ENCODE results near the gene TPRG1.

The TPRG1 gene

DNA sequence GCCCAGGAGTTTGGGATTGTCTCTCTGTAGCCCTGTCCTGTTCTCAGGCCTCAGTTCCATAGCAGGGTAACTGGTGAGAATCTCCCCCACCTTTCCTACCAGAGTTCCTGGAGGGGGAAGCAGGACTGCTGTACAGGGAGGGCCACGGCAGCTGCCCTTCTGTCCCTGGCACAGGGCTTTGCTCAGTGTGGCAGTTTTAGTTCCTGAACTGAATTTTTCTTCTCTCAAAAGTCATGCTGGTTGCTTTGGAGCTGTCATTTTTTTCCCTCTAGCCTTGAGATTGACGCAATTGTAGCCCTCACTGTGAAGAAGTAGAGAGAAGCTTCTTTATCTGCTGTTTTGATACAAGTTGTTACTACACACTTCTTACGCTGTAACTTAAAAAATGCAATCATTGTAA, 55.5 kb downstream of the TPRG1 start:
- H3K27ac Mint-ChIP-seq, result no peak overlapping the region
- H3K36me3 Mint-ChIP-seq, result no peaks in the 10 kb centered on the region

DNA sequence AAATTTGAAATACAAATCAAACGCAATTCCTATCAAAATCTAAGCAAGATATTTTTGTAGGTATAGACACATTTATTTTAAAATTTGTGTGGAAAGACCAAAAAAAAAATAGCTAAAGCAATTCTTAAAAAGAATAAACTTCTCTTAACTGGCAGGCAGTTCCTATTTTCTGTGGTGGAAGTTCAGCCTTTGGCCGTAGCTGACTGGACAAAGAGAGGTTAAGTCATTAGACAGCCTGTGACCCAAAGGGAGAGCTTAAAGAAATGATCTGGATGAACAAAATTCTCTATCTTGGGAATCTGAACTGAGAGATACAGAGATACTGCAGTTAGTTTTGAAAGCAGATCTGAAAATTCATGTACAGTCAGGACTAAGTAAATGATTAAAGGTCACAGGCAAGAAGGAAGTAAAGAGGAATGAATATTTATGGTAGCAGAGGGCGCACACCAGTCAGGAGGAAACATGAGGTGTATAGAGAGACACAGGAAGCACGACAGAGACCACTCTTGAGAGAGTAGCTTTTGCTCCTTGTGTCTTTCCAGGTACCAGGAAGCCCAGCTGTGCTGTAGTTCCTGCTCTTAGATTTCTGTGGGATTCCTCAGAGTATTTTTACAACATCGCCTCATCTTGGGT, 57.5 kb downstream of the TPRG1 start:
- Mint-ChIP-seq H3K4me3 (no peak overlapping the region), H3K9me3 (no peaks in the 10 kb centered on the region), H3K36me3 (no peaks in the 10 kb centered on the region), H3K27me3 (peaks cover 5% of the 10 kb centered on the region), H3K4me1 (peaks cover 4% of the 10 kb centered on the region), H3K27ac (no peak overlapping the region)
- DNase-seq (ENCODE audit: low spot score in 2 of 2), result no peak
- no peak for ATAC-seq (ENCODE audit: low read depth)

More for the DNA sequence above, 55.5 kb downstream of the TPRG1 start:
- peaks cover 4% of the 10 kb centered on the region for H3K4me1 Mint-ChIP-seq
- H3K27me3 Mint-ChIP-seq, result peaks cover 15% of the 10 kb centered on the region
- DNase-seq (ENCODE audit: low spot score in 2 of 2) (no peak), ATAC-seq (ENCODE audit: low read depth) (no peak)
- H3K4me3 Mint-ChIP-seq, result no peak overlapping the region
- H3K9me3 Mint-ChIP-seq, result no peaks in the 10 kb centered on the region

DNA sequence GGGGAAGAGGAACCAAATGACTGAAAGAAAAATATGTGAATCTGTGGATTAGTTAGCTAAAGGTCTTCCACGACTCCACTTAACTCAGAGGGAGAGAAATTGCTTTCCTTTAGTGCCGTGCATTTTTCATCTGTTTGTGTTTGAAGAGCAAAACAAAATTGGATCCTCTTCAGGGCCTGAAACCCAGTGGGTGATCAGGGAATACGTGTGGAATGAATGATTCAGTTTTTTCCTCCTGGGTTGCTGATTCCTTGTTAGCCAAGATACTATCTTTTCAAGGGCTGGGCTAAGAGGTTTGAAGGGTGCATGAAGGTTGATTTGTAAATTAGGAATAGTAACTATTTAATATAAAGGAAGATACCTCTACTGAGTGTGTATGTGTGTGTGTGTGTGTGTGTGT, 61.0 kb downstream of the TPRG1 start:
- Mint-ChIP-seq H3K4me3 (no peak overlapping the region), H3K36me3 (no peaks in the 10 kb centered on the region), H3K9me3 (no peaks in the 10 kb centered on the region), H3K27ac (no peak overlapping the region), H3K4me1 (peaks cover 6% of the 10 kb centered on the region), H3K27me3 (peaks cover 4% of the 10 kb centered on the region)
- no peak for DNase-seq (ENCODE audit: low spot score in 2 of 2)
- no peak for ATAC-seq (ENCODE audit: low read depth)

DNA sequence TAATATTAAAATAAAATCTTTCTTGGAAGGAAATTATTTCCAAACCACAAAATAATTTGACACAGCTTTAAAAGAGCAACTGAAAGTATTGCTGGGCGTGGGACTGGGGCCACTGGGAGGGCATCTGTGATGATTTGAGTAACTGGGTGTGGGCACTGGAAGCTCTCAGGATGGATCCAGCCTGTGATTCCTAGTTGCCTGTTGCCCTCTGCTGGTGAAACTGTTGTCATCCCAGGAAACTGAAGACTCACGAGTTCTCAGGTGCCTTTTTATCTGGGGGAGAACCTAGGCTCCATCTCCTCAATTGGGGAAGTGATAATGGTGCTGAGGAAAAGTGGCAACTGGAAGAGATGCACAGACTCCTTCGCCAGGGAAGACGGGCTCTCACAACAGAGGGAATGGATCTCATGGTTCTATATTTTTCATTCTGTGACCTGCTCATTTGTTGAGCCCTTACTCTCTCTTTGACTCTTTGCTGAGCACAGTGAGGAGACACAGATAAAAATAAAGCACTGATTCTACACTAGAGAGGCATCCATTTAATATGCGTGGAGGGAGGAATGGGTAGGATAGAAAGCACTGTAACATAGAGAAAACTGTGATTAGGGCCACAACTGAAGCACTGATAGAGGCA, 61.6 kb downstream of the TPRG1 start:
- DNase-seq (ENCODE audit: low spot score in 2 of 2) (no peak), ATAC-seq (ENCODE audit: low read depth) (no peak)
- no peak overlapping the region for H3K4me3 Mint-ChIP-seq
- no peak overlapping the region for H3K27ac Mint-ChIP-seq
- peaks cover 4% of the 10 kb centered on the region for H3K27me3 Mint-ChIP-seq
- H3K36me3 Mint-ChIP-seq, result no peaks in the 10 kb centered on the region
- H3K9me3 Mint-ChIP-seq, result no peaks in the 10 kb centered on the region
- peaks cover 6% of the 10 kb centered on the region for H3K4me1 Mint-ChIP-seq

DNA sequence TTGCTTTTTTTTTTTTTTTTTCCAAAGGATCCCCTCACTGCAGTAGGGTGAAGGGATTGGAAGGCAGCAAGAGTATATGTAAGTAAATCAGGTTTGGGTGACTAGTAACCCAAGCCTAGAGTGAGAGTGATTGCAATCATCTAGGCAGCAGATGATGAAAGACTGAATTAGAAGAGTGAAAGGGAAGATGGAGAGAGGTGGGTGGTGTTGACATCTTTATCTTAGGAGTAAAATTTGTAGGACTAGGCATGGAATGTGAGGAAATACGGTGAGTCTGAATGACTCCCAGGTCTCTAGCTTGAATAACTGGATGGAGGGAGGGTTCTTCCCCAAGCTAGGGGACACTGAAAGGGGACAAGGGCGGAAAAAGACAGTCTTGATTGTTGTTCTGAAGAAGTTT, 63.4 kb downstream of the TPRG1 start:
- Mint-ChIP-seq H3K27me3 (peaks cover 9% of the 10 kb centered on the region), H3K36me3 (no peaks in the 10 kb centered on the region), H3K4me3 (no peak overlapping the region), H3K27ac (no peak overlapping the region), H3K4me1 (peaks cover 3% of the 10 kb centered on the region), H3K9me3 (no peaks in the 10 kb centered on the region)
- ATAC-seq (ENCODE audit: low read depth) (no peak), DNase-seq (ENCODE audit: low spot score in 2 of 2) (no peak)

DNA sequence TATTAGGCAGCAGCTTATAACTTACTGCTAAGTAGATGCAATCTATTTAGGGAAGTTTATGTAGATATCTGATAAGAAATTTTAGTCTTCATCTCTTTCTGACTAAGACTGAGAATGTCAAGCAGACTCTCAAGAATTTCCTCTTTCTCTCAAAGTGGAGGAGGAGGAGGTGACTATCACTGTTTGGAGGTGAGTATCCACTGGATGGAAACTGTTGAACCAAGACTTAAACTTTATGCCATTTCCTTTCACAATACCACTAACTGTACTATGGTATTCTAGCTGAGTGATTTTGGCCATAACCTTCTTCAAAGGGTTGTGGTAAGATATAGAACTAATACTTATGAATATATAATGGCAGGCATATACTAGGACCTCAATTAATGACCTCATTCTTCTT, 64.6 kb downstream of the TPRG1 start:
- Mint-ChIP-seq H3K9me3 (no peaks in the 10 kb centered on the region), H3K27ac (no peak overlapping the region), H3K36me3 (no peaks in the 10 kb centered on the region), H3K4me3 (no peak overlapping the region), H3K4me1 (peaks cover 3% of the 10 kb centered on the region), H3K27me3 (peaks cover 9% of the 10 kb centered on the region)
- ATAC-seq (ENCODE audit: low read depth) (peak; percentile 35), DNase-seq (ENCODE audit: low spot score in 2 of 2) (no peak)

DNA sequence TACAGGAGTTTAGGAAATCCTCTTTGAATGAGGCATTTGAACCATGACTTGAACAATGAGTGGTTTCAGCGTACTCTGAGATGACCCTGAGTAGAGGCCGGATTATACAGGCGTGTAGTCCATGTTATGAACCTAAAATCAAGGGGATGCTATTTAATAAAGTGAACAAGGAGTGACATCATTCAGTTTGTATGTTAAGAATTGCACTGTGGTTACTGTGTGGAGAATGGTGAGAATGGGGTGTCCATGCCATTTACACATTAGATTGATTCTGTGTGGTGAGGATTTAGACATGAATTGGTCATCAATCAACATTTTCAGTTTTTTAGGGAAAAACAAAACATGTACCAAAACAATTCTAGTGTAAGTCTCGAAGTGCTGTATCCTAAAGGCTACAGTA, 65.8 kb downstream of the TPRG1 start:
- Mint-ChIP-seq H3K36me3 (no peaks in the 10 kb centered on the region), H3K9me3 (no peaks in the 10 kb centered on the region), H3K4me3 (no peak overlapping the region), H3K4me1 (peaks cover 3% of the 10 kb centered on the region), H3K27ac (no peak overlapping the region), H3K27me3 (peaks cover 9% of the 10 kb centered on the region)
- no peak for ATAC-seq (ENCODE audit: low read depth)
- no peak for DNase-seq (ENCODE audit: low spot score in 2 of 2)

DNA sequence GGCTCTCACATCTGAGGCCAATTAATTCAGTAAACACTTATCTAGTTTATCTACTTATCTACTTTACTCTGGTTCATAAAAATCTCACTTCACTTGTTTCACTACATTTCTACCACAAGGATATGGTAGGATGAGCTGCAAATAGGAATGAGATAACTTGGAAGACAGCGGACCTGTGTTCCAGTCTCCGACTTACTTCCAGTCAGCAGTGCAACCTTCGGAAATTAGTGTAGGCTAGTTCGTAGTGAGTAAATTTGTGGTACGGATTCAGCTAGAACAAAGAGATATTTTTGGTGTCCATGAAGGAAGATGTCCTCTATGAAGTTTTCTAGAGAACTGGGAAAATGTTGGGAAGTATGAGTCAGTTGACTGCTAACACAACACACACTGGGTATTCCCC, 66.3 kb downstream of the TPRG1 start:
- ATAC-seq (ENCODE audit: low read depth) (no peak), DNase-seq (ENCODE audit: low spot score in 2 of 2) (no peak)
- H3K27ac Mint-ChIP-seq, result no peak overlapping the region
- no peaks in the 10 kb centered on the region for H3K36me3 Mint-ChIP-seq
- H3K4me3 Mint-ChIP-seq, result no peak overlapping the region
- peaks cover 9% of the 10 kb centered on the region for H3K27me3 Mint-ChIP-seq
- peaks cover 2% of the 10 kb centered on the region for H3K9me3 Mint-ChIP-seq
- H3K4me1 Mint-ChIP-seq, result peaks cover 3% of the 10 kb centered on the region

DNA sequence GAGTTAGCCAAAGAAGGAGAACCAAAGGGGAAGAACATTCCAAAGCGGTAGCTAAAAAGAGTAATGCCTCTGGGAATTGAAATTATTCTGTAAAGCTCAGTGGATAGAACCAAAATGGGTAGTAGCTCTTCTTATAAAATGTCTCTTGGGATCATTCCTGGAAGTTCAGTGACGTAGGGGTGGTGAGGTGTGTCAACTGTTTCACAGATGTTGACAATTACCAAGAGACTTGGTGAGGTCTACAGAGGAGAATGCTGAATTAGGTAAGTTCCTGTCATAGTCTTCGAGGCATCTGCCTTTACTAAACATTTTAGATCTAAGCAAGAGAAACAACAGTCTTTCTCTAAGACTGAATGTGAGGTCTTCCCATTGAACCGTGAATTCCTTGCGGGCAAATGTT, 67.8 kb downstream of the TPRG1 start:
- Mint-ChIP-seq H3K9me3 (peaks cover 3% of the 10 kb centered on the region), H3K27me3 (peaks cover 9% of the 10 kb centered on the region), H3K4me3 (no peak overlapping the region), H3K4me1 (peaks cover 3% of the 10 kb centered on the region), H3K36me3 (no peaks in the 10 kb centered on the region), H3K27ac (no peak overlapping the region)
- ATAC-seq (ENCODE audit: low read depth), result no peak
- no peak for DNase-seq (ENCODE audit: low spot score in 2 of 2)

DNA sequence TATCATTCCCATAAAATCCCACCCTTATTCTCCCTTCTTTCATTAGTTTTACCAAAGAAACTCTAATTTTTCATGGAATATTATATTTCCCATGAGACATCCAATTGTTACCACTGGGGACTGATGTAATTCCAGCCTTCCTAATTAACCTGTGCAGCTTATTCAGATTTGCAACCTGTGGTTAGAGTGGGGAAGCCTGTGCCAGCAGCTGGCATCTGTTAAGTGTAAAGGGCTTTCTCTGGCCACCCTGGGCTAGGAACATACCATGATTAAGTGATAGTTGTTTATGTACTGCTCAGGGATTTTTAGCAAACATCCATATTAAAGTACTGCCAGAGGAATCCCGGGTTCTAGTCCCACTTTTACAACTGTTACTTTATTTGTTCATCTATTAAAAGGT, 78.2 kb downstream of the TPRG1 start:
- no peak overlapping the region for H3K27ac Mint-ChIP-seq
- H3K9me3 Mint-ChIP-seq, result peaks cover 10% of the 10 kb centered on the region
- H3K4me3 Mint-ChIP-seq, result no peak overlapping the region
- no peaks in the 10 kb centered on the region for H3K36me3 Mint-ChIP-seq
- ATAC-seq (ENCODE audit: low read depth) (no peak), DNase-seq (ENCODE audit: low spot score in 2 of 2) (no peak)
- no peaks in the 10 kb centered on the region for H3K4me1 Mint-ChIP-seq
- H3K27me3 Mint-ChIP-seq, result peaks cover 14% of the 10 kb centered on the region

DNA sequence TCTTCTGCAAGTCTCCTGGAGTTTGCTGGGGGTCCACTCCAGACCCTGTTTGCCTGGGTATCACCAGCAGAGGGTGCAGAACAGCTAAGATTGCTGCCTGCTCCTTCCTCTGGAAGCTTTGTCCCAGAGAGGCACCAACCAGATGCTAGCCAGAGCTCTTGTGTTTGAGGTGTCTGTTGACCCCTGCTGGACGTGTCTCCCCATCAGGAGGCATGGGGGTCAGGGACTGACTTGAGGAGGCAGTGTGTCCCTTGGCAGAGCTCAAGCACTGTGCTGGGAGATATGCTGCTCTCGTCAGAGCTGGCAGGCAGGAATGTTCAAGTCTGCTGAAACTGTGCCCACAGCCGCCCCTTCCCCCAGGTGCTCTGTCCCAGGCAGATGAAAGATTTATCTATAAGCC, 86.5 kb downstream of the TPRG1 start:
- Mint-ChIP-seq H3K4me1 (no peaks in the 10 kb centered on the region), H3K27ac (no peak overlapping the region), H3K9me3 (peaks cover 8% of the 10 kb centered on the region), H3K27me3 (peaks cover 13% of the 10 kb centered on the region), H3K36me3 (no peaks in the 10 kb centered on the region), H3K4me3 (no peak overlapping the region)
- ATAC-seq (ENCODE audit: low read depth) (no peak), DNase-seq (ENCODE audit: low spot score in 2 of 2) (no peak)

DNA sequence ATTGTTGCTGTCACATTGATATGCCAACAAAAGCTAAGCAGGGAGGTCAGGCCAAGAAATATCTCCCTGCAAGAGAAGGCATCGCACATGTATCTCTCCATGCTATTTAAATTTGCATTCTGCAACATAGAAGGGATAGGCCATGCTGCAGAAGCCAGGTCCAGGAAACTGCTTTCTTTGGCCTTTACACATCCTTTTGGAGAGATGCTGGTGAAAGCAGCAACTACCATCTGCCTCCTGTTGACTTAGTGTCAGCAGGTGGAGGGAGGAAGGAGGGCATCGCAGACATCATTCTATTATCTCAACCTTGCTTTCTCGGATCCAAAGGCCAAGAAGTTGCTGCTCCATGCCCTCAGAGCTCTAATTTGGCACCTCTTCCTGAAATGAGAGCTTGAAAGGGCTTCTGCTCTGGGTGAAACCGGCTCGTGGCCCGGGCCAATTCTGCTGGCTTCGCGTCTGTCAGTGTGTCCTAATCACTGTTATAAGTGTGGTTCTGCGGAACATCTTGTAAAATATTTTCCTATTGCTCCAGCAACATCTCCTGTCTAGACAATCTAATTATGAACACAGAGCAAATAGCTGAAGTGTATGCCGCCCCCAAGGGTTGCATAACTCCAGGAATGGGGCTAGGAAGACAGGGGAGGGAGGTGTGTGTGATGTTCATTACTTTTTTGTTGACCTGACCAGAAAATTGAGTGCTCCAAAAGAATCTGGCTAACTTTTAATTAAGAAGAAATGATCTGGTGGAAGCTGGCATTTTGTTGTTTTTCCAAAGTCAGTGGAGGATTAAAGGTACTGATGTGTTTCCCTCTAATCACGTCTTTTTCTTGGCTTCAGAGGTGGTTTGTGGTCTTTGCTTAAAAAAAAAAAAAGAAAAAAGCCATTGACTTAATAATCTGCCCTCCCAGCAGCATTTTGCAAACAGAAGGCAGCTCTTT, 89.1 kb downstream of the TPRG1 start:
- no peak overlapping the region for H3K4me3 Mint-ChIP-seq
- no peak for ATAC-seq (ENCODE audit: low read depth)
- no peaks in the 10 kb centered on the region for H3K4me1 Mint-ChIP-seq
- H3K36me3 Mint-ChIP-seq, result no peaks in the 10 kb centered on the region
- H3K9me3 Mint-ChIP-seq, result no peaks in the 10 kb centered on the region
- no peak overlapping the region for H3K27ac Mint-ChIP-seq
- DNase-seq (ENCODE audit: low spot score in 2 of 2), result no peak
- peaks cover 3% of the 10 kb centered on the region for H3K27me3 Mint-ChIP-seq

DNA sequence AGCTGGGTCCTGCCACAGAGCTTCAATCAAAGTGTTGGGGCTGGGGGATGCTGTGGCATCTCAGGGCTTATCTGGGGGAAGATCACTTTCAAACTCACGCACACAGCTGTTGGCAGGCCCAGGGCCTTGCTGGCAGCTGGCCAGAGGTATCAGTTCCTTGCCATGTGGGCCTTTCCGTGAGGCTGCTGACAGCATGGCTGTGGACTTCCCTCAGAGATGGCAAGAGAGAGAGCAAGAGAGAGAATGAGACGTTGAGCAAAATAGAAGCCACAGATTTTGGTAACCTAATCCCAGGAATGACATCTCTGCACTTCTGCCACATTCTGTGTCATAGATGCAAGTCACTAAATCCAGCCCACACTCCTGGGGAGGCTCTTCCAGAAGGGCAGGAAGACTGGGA, 91.0 kb downstream of the TPRG1 start:
- H3K9me3 Mint-ChIP-seq, result no peaks in the 10 kb centered on the region
- H3K27ac Mint-ChIP-seq, result no peak overlapping the region

DNA sequence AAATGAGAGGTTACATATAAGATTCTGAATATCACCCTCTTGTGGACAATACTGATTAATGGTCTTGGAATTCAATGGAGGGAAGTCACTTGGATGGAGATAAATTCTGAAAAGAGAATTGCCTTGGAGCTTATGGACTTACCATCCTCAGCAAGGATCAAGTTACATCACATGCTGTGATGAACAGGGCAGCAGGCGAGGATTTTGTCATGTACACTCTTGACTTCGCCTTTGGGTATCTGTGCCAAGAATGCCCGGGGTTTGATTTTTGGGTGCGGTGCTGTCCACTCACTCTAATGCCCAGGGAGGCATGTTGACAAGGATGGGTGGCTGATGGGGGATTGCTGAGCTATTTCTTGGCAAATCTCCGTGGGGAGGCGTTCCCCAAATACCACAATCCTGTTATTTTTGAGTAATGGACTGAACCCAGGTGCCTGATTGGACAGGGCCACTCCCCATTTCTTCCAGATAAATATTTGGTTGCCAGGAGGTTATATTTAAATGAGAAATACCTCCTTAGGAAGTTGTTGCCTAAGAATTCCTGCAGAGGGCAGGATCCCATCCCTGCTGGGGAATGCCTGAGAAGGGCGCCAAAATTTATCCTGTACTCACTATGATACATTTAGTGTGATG, 96.3 kb downstream of the TPRG1 start:
- H3K4me3 Mint-ChIP-seq, result no peak overlapping the region
- ATAC-seq (ENCODE audit: low read depth), result no peak
- H3K27me3 Mint-ChIP-seq, result peaks cover 8% of the 10 kb centered on the region
- peaks cover 2% of the 10 kb centered on the region for H3K4me1 Mint-ChIP-seq
- no peaks in the 10 kb centered on the region for H3K9me3 Mint-ChIP-seq
- no peaks in the 10 kb centered on the region for H3K36me3 Mint-ChIP-seq
- no peak overlapping the region for H3K27ac Mint-ChIP-seq
- DNase-seq (ENCODE audit: low spot score in 2 of 2), result no peak

More for the DNA sequence above, 91.0 kb downstream of the TPRG1 start:
- H3K4me3 Mint-ChIP-seq, result no peak overlapping the region
- H3K36me3 Mint-ChIP-seq, result no peaks in the 10 kb centered on the region
- peaks cover 5% of the 10 kb centered on the region for H3K27me3 Mint-ChIP-seq
- no peak for ATAC-seq (ENCODE audit: low read depth)
- H3K4me1 Mint-ChIP-seq, result no peaks in the 10 kb centered on the region
- DNase-seq (ENCODE audit: low spot score in 2 of 2), result no peak
